Endothelial cell of umbilical vein (primary cell): ENCODE data around the gene LARP1B. TPM values are rescaled to one million over a fixed set of nuclear protein-coding genes. Genes with fewer than 3 reads are reported as not detected.

ENCODE experiments used
- BruUV-seq: library from RNA; stranded (reverse); fragments of 400-500 nt; replicated peaks from 2 replicates; lab custom pipeline; 2021; lab: Mats Ljungman, UMichigan
- CTCF ChIA-PET: fragments of 300-600, 350-600 bp; sonication (Branson Sonifier 250); formaldehyde crosslinking; loops from one replicate; lab custom pipeline; 2021; ENCODE audit warnings: antibody characterized with exemption, inconsistent platforms; lab: Charles Lee
- POLR2A ChIA-PET: fragments of 300-600, 350-600 bp; sonication (Branson Sonifier 250); formaldehyde crosslinking; loops from one replicate; lab custom pipeline; 2021; ENCODE audit warnings: antibody characterized with exemption, inconsistent platforms; lab: Charles Lee
- DNase-seq: peaks from one replicate; pipeline ENCODE4 v3.0.0-alpha.2; 2011; ENCODE audit warnings: low read depth, low spot score
- FAIRE-seq: peaks from 2 replicates; lab custom pipeline; 2011; peaks lifted over from hg19 to GRCh38; lab: Jason Lieb, UNC
- H2AFZ ChIP-seq: 2 replicates; pipeline ENCODE4 v1.6.0; 2012; ENCODE audit warnings: low read depth, low read length, control low read depth, inconsistent platforms
- H3K27ac ChIP-seq: 2 replicates; pipeline ENCODE4 v1.5.1; 2011; ENCODE audit warnings: low read depth, mild to moderate bottlenecking, control low read depth, low read length, moderate library complexity; ENCODE audit not compliant: insufficient read depth
- H3K27me3 ChIP-seq, 2 experiments: 2 replicates each; pipeline versions ENCODE4 v1.6.0 to v1.6.1; 2011; ENCODE audit warnings: low read length in 2 of 2, mixed read lengths in 1 of 2; ENCODE audit not compliant: control insufficient read depth in 2 of 2, insufficient read depth in 2 of 2
- H3K36me3 ChIP-seq, 2 experiments: 2 replicates in 1 of 2; 3 replicates in 1 of 2; pipeline ENCODE4 v1.5.1; 2011; ENCODE audit warnings: low read length in 2 of 2, mild to moderate bottlenecking in 1 of 2, moderate library complexity in 1 of 2; ENCODE audit not compliant: control insufficient read depth in 2 of 2, insufficient read depth in 2 of 2; ENCODE audit errors: extremely low read depth in 1 of 2
- H3K4me1 ChIP-seq: 3 replicates; pipeline ENCODE4 v1.5.1; 2011; ENCODE audit warnings: mild to moderate bottlenecking, low read length; ENCODE audit not compliant: control insufficient read depth, insufficient read depth; ENCODE audit errors: extremely low read depth
- H3K4me2 ChIP-seq: 2 replicates; pipeline ENCODE4 v1.6.1; 2011; ENCODE audit warnings: low read length, control low read depth, mixed read lengths; ENCODE audit not compliant: insufficient read depth
- H3K4me3 ChIP-seq, 3 experiments: fragments of 200-600 bp in 1 of 3; sonication (generic), shearing (Covaris generic) in 1 of 3; replicated peaks in 1 of 3; 2 replicates each; pipeline ENCODE4 v1.5.1; 2011 to 2016; ENCODE audit warnings: control low read depth in 3 of 3, low read length in 3 of 3, mild to moderate bottlenecking in 2 of 3, inconsistent platforms in 1 of 3, low read depth in 1 of 3, moderate library complexity in 1 of 3; ENCODE audit not compliant: insufficient read depth in 1 of 3
- H3K79me2 ChIP-seq: 2 replicates; pipeline ENCODE4 v1.6.0; 2012; ENCODE audit warnings: low read length, inconsistent platforms; ENCODE audit not compliant: control insufficient read depth, insufficient read depth
- H3K9ac ChIP-seq: replicated peaks from 2 replicates; pipeline ENCODE3; 2011; ENCODE audit warnings: low read length, control low read depth; ENCODE audit not compliant: insufficient read depth; ENCODE audit errors: extremely low read depth
- H3K9me1 ChIP-seq: replicated peaks from 3 replicates; pipeline ENCODE4 v1.6.0; 2011; ENCODE audit warnings: mild to moderate bottlenecking, low read length; ENCODE audit not compliant: control insufficient read depth, insufficient read depth; ENCODE audit errors: extremely low read depth
- H3K9me3 ChIP-seq: replicated peaks from 2 replicates; pipeline ENCODE4 v1.5.1; 2012; ENCODE audit warnings: low read length, inconsistent platforms; ENCODE audit not compliant: control insufficient read depth, insufficient read depth
- H4K20me1 ChIP-seq: replicated peaks from 2 replicates; pipeline ENCODE3; 2011; ENCODE audit warnings: mild to moderate bottlenecking, low read length; ENCODE audit not compliant: control insufficient read depth, insufficient read depth; ENCODE audit errors: extremely low read depth
- JUN ChIP-seq: IDR thresholded peaks from 2 replicates; pipeline ENCODE4 v1.6.1; 2011; ENCODE audit warnings: borderline replicate concordance, low read depth; ENCODE audit not compliant: insufficient read length, insufficient read depth
- POLR2A ChIP-seq: IDR thresholded peaks from 2 replicates; pipeline ENCODE4 v1.6.1; 2012; ENCODE audit warnings: low read depth, mild to moderate bottlenecking, control low read depth, low read length
- dilution Hi-C: fragments of 300-500 bp; cut with MboI; formaldehyde crosslinking; loops from one replicate; pipeline ENCODE4 v1.15.0; 2019; ENCODE audit warnings: low sequenced_read_pairs; ENCODE audit not compliant: extremely low pct_ligation_motif_present
- intact Hi-C: fragments of 100-400 bp; cut with micrococcal nuclease; formaldehyde crosslinking; loops from one replicate; pipeline ENCODE4 v1.10.0; 2022
- polyA plus RNA-seq, 4 experiments: library from polyadenylated mRNA; depleted of rRNA in 3 of 4; stranded (reverse) in 3 of 4; unstranded in 1 of 4; fragments of >200 nt; gene quantifications; 2 replicates each; pipeline versions ENCODE4 v1.2.1 to v1.2.3, GENCODE V29; 2011 to 2012; ENCODE audit warnings: missing spikeins in 1 of 4
- total RNA-seq: library from RNA; stranded (reverse); gene quantifications from 2 replicates; pipeline ENCODE4 v1.2.3, GENCODE V29; 2021
- TF ChIP-seq, protein P1 (sequence below), 2 donors: IDR thresholded peaks; 1 replicate in 1 of 2; 2 replicates in 1 of 2; pipeline ENCODE4 v1.5.1; 2011; ENCODE audit warnings: low read length in 2 of 2, mild to moderate bottlenecking in 2 of 2, moderate library complexity in 2 of 2, control low read depth in 1 of 2, inconsistent platforms in 1 of 2, low read depth in 1 of 2; ENCODE audit not compliant: insufficient read depth in 1 of 2; ENCODE audit errors: extremely low read depth in 1 of 2

The LARP1B gene
- total and polyA plus RNA-seq, 2 donors (not counting 3 experiments of a cell fraction or from before 2014, with no cell fraction given) = 7.3 to 28.8 TPM

DNA sequence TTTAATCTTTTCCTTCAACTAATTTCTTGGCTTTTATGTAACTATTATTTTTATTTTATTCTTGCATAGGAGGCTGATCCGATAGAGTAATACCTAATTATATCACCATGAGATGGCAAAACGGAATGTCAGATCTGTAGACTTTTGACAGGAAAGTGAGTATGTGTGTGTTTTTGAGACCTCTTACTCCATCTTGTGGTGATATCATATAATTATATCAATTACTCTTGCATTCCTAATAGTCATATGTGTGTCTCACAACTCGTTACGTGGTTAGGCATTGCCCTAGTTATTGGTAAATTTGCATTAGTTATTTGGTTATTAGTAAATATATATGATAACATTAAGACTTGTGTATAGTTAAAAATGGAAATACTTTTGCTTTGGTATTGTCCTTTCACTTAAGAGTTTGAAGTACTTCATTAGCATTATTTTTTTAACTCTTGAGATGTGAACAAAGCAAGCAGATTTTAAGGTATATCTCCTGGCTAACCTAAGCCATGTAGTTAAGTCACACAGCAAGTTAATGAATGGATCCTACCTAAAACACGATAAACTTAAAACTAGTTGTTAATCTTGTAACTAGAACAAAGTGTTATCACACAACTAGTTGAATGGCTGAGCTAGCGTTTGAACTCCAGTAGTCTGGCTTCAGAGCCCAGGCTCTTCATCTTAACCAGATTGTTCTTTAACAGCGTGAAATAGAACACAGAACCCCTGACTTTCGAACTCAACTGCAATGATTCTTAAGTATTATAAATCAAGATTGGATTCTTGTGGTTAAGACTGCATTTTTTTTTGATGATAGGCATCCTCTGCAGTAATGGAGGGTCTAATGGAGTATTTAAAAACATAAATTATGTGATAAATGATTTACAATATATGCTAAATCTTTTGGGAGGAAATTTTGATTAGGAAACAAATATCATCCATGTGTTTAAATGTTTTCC lies 159.4 kb downstream of the LARP1B start:
- H3K4me1 ChIP-seq = no peaks in the 10 kb centered on the region
- BruUV-seq = no TSS peak
- no peaks in the 10 kb centered on the region for H3K79me2 ChIP-seq
- intact Hi-C loops (loop anchor here (2.0 to 10.0 kb wide), 5 partner anchors 30 to 488 kb away; partner anchors contain the start of genes ABHD18, LARP1B and MFSD8), dilution Hi-C loops (no loop called here)
- H2AFZ ChIP-seq = no peak overlapping the region
- DNase-seq = peak; percentile 70
- H3K36me3 ChIP-seq = no peaks in the 10 kb centered on the region
- CTCF ChIA-PET = interaction anchor here (0.7 to 5.9 kb wide), 13 partner anchors 11 to 487 kb away, joined by 3 to 66 read pairs (median 4); partner anchors contain the start of gene LARP1B
- TF ChIP-seq POLR2A (no peak), JUN (peak; percentile 42)
- TF ChIP-seq, protein P1, sequence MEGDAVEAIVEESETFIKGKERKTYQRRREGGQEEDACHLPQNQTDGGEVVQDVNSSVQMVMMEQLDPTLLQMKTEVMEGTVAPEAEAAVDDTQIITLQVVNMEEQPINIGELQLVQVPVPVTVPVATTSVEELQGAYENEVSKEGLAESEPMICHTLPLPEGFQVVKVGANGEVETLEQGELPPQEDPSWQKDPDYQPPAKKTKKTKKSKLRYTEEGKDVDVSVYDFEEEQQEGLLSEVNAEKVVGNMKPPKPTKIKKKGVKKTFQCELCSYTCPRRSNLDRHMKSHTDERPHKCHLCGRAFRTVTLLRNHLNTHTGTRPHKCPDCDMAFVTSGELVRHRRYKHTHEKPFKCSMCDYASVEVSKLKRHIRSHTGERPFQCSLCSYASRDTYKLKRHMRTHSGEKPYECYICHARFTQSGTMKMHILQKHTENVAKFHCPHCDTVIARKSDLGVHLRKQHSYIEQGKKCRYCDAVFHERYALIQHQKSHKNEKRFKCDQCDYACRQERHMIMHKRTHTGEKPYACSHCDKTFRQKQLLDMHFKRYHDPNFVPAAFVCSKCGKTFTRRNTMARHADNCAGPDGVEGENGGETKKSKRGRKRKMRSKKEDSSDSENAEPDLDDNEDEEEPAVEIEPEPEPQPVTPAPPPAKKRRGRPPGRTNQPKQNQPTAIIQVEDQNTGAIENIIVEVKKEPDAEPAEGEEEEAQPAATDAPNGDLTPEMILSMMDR (IDR thresholded peaks at IDR 0.05; ENCODE audit: extremely low read depth in 1 of 2, insufficient read depth in 1 of 2, low read depth in 1 of 2, low read length in 2 of 2) = peak; percentile 16 to 20
- no peaks in the 10 kb centered on the region for H3K9me3 ChIP-seq
- H3K27ac ChIP-seq = peak overlapping the region; percentile 28
- no peak overlapping the region for H3K9ac ChIP-seq
- POLR2A ChIA-PET = no interaction called here
- H3K4me2 ChIP-seq = no peak overlapping the region
- H3K9me1 ChIP-seq = no peaks in the 10 kb centered on the region
- H3K27me3 ChIP-seq = no peaks in the 10 kb centered on the region
- no peaks in the 10 kb centered on the region for H4K20me1 ChIP-seq
- peak; percentile 82 for FAIRE-seq
- no peak overlapping the region for H3K4me3 ChIP-seq
